WTC11 (cell line): ENCODE data around the gene SPEN. TPM values are rescaled to one million over a fixed set of nuclear protein-coding genes. Genes with fewer than 3 reads are reported as not detected.

Experiments
- ATAC-seq: fragments of 200-7000 bp; cut with Tn5 transposase; 2 replicates; pipeline ENCODE4 v1.10.0; 2021; ENCODE audit warnings: mild to moderate bottlenecking, moderate library complexity
- CTCF ChIA-PET: fragments of 300-600 bp; sonication (Branson Sonifier 250); formaldehyde crosslinking; loops from one replicate; lab custom pipeline; 2021; ENCODE audit warnings: antibody characterized with exemption; lab: Charles Lee
- POLR2A ChIA-PET: fragments of 350-600 bp; sonication (Branson Sonifier 250); formaldehyde crosslinking; loops from one replicate; lab custom pipeline; 2021; ENCODE audit warnings: antibody characterized with exemption; lab: Charles Lee
- DNase-seq: peaks from one replicate; pipeline ENCODE4 v3.0.0; 2021; ENCODE audit warnings: low spot score
- H3K27ac Mint-ChIP-seq: 2 replicates; pipeline ENCODE4 v1.8.0; 2021; ENCODE audit warnings: mixed read lengths
- H3K27me3 Mint-ChIP-seq: 2 replicates; pipeline ENCODE4 v1.8.0; 2021; ENCODE audit warnings: low read depth, mild to moderate bottlenecking, moderate library complexity, mixed read lengths
- H3K36me3 Mint-ChIP-seq: 2 replicates; pipeline ENCODE4 v1.8.0; 2021; ENCODE audit warnings: mixed read lengths
- H3K4me1 Mint-ChIP-seq: 2 replicates; pipeline ENCODE4 v1.8.0; 2022; ENCODE audit warnings: mixed read lengths
- H3K4me3 Mint-ChIP-seq: 2 replicates; pipeline ENCODE4 v1.8.0; 2021; ENCODE audit warnings: mild to moderate bottlenecking, moderate library complexity, mixed read lengths
- H3K9me3 Mint-ChIP-seq: 2 replicates; pipeline ENCODE4 v1.8.0; 2021; ENCODE audit warnings: mixed read lengths
- ATF2 ChIP-seq: sonication (generic); formaldehyde crosslinking; IDR thresholded peaks from 2 replicates; pipeline ENCODE4 v1.8.1; 2022; ENCODE audit warnings: low read depth, missing genetic modification reagents, borderline replicate concordance
- ATF6 ChIP-seq: sonication (generic); formaldehyde crosslinking; IDR thresholded peaks from 2 replicates; pipeline ENCODE4 v1.8.1; 2023; ENCODE audit warnings: mild to moderate bottlenecking, missing genetic modification reagents
- E2F4 ChIP-seq: sonication (generic); formaldehyde crosslinking; IDR thresholded peaks from 2 replicates; pipeline ENCODE4 v1.8.1; 2022; ENCODE audit warnings: low read depth, mild to moderate bottlenecking, moderate library complexity, missing genetic modification reagents, borderline replicate concordance
- HMGA2 ChIP-seq: fragments of 250-450 bp; sonication (Bioruptor Pico); IDR thresholded peaks from 2 replicates; pipeline ENCODE4 v1.4.0; 2021; ENCODE audit warnings: mild to moderate bottlenecking, moderate library complexity
- IRF2 ChIP-seq: sonication (generic); formaldehyde crosslinking; IDR thresholded peaks from 2 replicates; pipeline ENCODE4 v1.8.0; 2022; ENCODE audit warnings: low read depth, missing genetic modification reagents, borderline replicate concordance
- NR2C2 ChIP-seq: sonication (generic); formaldehyde crosslinking; IDR thresholded peaks from 2 replicates; pipeline ENCODE4 v1.8.0; 2022; ENCODE audit warnings: mild to moderate bottlenecking, missing genetic modification reagents
- PREB ChIP-seq: sonication (generic); formaldehyde crosslinking; IDR thresholded peaks from 2 replicates; pipeline ENCODE4 v1.8.1; 2022; ENCODE audit warnings: mild to moderate bottlenecking, missing genetic modification reagents, moderate library complexity, borderline replicate concordance
- ZBTB43 ChIP-seq: sonication (generic); formaldehyde crosslinking; IDR thresholded peaks from 2 replicates; pipeline ENCODE4 v1.8.1; 2023; ENCODE audit warnings: mild to moderate bottlenecking, missing genetic modification reagents
- ZNF396 ChIP-seq: fragments of 250-450 bp; sonication (Bioruptor Pico); IDR thresholded peaks from 2 replicates; pipeline ENCODE4 v1.8.0; 2021; ENCODE audit warnings: mild to moderate bottlenecking, moderate library complexity, borderline replicate concordance
- ZNF423 ChIP-seq: fragments of 250-450 bp; sonication (Bioruptor Pico); IDR thresholded peaks from 2 replicates; pipeline ENCODE4 v2.1.2; 2022; ENCODE audit warnings: mild to moderate bottlenecking, moderate library complexity
- ZNF532 ChIP-seq: fragments of 250-450 bp; sonication (Bioruptor Pico); IDR thresholded peaks from 2 replicates; pipeline ENCODE4 v1.9.0; 2021; ENCODE audit warnings: mild to moderate bottlenecking, borderline replicate concordance
- ZSCAN18 ChIP-seq: fragments of 250-450 bp; sonication (Bioruptor Pico); IDR thresholded peaks from 2 replicates; pipeline ENCODE4 v2.1.2; 2022; ENCODE audit warnings: mild to moderate bottlenecking, moderate library complexity
- total RNA-seq: library from RNA; stranded (reverse); gene quantifications from 3 replicates; pipeline ENCODE4 v1.2.3, GENCODE V29; 2021

The SPEN gene
- total RNA-seq, 1 experiment from 2014 or later = 48.8 TPM

GRCh38 chr1:15963968-15964648, 116.6 kb downstream of the SPEN start (continued):
- TF ChIP-seq ZSCAN18 (CRISPR knock-in tag) = no peak
- no peak for TF ChIP-seq E2F4
- no peak for TF ChIP-seq ZBTB43 (CRISPR knock-in tag)
- TF ChIP-seq IRF2 (CRISPR knock-in tag) = no peak

GRCh38 chr1:15965228-15965767, 117.8 kb downstream of the SPEN start:
- POLR2A ChIA-PET = no interaction called here
- Mint-ChIP-seq H3K27ac (no peak overlapping the region), H3K36me3 (peaks cover 23% of the 10 kb centered on the region), H3K27me3 (no peaks in the 10 kb centered on the region), H3K9me3 (peaks cover 12% of the 10 kb centered on the region), H3K4me1 (peaks cover 14% of the 10 kb centered on the region), H3K4me3 (no peak overlapping the region)
- CTCF ChIA-PET = no interaction called here
- no peak for DNase-seq
- no peak for TF ChIP-seq ATF6 (CRISPR knock-in tag)
- TF ChIP-seq HMGA2 (CRISPR knock-in tag) = no peak
- TF ChIP-seq ZNF532 (CRISPR knock-in tag) = no peak
- no peak for TF ChIP-seq PREB (CRISPR knock-in tag)
- TF ChIP-seq ZNF423 (CRISPR knock-in tag) = no peak
- no peak for TF ChIP-seq ZNF396 (CRISPR knock-in tag)
- TF ChIP-seq NR2C2 = no peak
- no peak for TF ChIP-seq ATF2 (CRISPR knock-in tag)
- ATAC-seq = no peak
